ENCODE data around the gene SCN2B. TPM values are rescaled to one million over a fixed set of nuclear protein-coding genes. Genes with fewer than 3 reads are reported as not detected.

The SCN2B gene
- total RNA-seq, 2 experiments from 2014 or later = not detected

- Mint-ChIP-seq H3K36me3 (ENCODE audit: low read depth) (no peaks in the 10 kb centered on the region), H3K4me1 (ENCODE audit: low read depth) (no peaks in the 10 kb centered on the region), H3K9me3 (no peaks in the 10 kb centered on the region), H3K27me3 (peaks cover 32% of the 10 kb centered on the region), H3K27ac (no peak overlapping the region), H3K4me3 (no peak overlapping the region)
- H3K4me1 ChIP-seq (ENCODE audit: insufficient read depth, low read length) = no peaks in the 10 kb centered on the region
- no peak overlapping the region for H3K4me3 ChIP-seq (ENCODE audit: low read length)
- H3K9me3 ChIP-seq (ENCODE audit: control insufficient read depth in 1 of 2, insufficient read depth in 1 of 2, low read length in 2 of 2) = no peaks in the 10 kb centered on the region
- no peak for TF ChIP-seq CTCF (IDR thresholded peaks at IDR 0.05)
- H3K27me3 ChIP-seq (ENCODE audit: control insufficient read depth in 1 of 2, insufficient read depth in 2 of 2, low read length in 2 of 2) = peaks cover 7 to 10% of the 10 kb centered on the region in 2 experiments
- CTCF ChIA-PET = no interaction called here
- intact Hi-C loops (cut with DNase I, micrococcal nuclease) = no loop called here
- DNase-seq = no peak
- no peak overlapping the region for H3K27ac ChIP-seq (ENCODE audit: low read depth in 1 of 2, low read length in 2 of 2)
- no peak for ATAC-seq (ENCODE audit: poor library complexity)
- POLR2A ChIA-PET = no interaction called here
- H3K36me3 ChIP-seq (ENCODE audit: insufficient read depth, low read length) = no peaks in the 10 kb centered on the region
Observed at GRCh38 chr11:118163494-118163893, 12.9 kb downstream of the SCN2B start.

DNA sequence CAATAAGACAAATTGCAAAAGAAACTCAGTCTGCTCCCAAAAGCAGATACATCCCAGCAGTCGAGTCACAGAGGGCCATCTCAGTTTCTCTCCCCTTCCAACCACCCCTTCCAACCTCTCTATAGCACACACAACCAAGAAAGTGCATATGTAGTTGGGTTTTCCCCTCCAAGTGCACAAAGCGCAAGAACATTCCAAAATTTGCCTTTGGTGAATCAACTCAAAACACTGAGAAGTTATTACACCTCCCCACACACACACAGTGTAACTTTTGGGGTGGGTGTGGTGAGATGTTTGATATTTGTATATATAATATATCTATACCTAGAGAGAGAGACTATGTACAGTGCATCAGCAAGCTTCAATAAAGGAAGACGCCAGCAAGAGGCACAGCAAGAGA lies 13.6 kb downstream of the SCN2B start:
- ATAC-seq (ENCODE audit: poor library complexity) = no peak
- no peaks in the 10 kb centered on the region for H3K4me1 ChIP-seq (ENCODE audit: insufficient read depth, low read length)
- no peaks in the 10 kb centered on the region for H3K36me3 ChIP-seq (ENCODE audit: insufficient read depth, low read length)
- no peak for DNase-seq
- ChIA-PET POLR2A (no interaction called here), CTCF (no interaction called here)
- no peak overlapping the region for H3K27ac ChIP-seq (ENCODE audit: low read depth in 1 of 2, low read length in 2 of 2)
- no peak overlapping the region for H3K4me3 ChIP-seq (ENCODE audit: low read length)
- TF ChIP-seq CTCF (IDR thresholded peaks at IDR 0.05) = no peak
- Mint-ChIP-seq H3K27ac (no peak overlapping the region), H3K4me3 (no peak overlapping the region), H3K9me3 (no peaks in the 10 kb centered on the region), H3K27me3 (peaks cover 39% of the 10 kb centered on the region), H3K36me3 (ENCODE audit: low read depth) (no peaks in the 10 kb centered on the region), H3K4me1 (ENCODE audit: low read depth) (no peaks in the 10 kb centered on the region)
- H3K27me3 ChIP-seq (ENCODE audit: control insufficient read depth in 1 of 2, insufficient read depth in 2 of 2, low read length in 2 of 2) = peaks cover 10 to 16% of the 10 kb centered on the region in 2 experiments
- intact Hi-C loops (cut with DNase I, micrococcal nuclease) = no loop called here
- no peaks in the 10 kb centered on the region for H3K9me3 ChIP-seq (ENCODE audit: control insufficient read depth in 1 of 2, insufficient read depth in 1 of 2, low read length in 2 of 2)

DNA sequence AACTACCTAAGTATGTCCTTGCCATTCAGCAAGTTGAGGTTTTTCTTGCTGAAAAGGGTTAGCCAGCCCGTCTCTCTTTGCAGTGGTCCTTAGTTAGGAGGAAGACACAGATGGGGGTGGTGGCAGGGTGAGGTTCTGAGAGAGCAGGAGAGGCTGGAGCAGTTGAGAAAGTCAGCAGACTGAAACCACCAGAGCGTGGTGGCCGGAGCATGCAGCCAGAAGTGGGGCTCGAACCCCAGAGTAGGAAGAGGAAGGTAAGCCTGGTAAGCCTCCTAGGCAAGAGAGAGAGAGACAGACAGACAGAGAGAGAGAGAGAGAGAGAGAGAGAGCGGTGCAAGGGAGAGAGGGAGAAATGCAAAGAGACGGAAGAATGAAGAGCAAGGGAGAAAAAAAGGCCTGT lies 14.7 kb downstream of the SCN2B start:
- Mint-ChIP-seq H3K4me1 (ENCODE audit: low read depth) (peaks cover 5% of the 10 kb centered on the region), H3K4me3 (no peak overlapping the region)
- intact Hi-C loops (cut with DNase I, micrococcal nuclease) = no loop called here

More for the DNA sequence above, 14.7 kb downstream of the SCN2B start:
- peaks cover 49% of the 10 kb centered on the region for H3K27me3 Mint-ChIP-seq
- no peak overlapping the region for H3K27ac ChIP-seq (ENCODE audit: low read depth in 1 of 2, low read length in 2 of 2)
- H3K9me3 ChIP-seq (ENCODE audit: control insufficient read depth in 1 of 2, insufficient read depth in 1 of 2, low read length in 2 of 2) = no peaks in the 10 kb centered on the region
- POLR2A ChIA-PET = no interaction called here
- H3K27ac Mint-ChIP-seq = no peak overlapping the region
- H3K36me3 ChIP-seq (ENCODE audit: insufficient read depth, low read length) = no peaks in the 10 kb centered on the region
- CTCF ChIA-PET = no interaction called here
- no peak overlapping the region for H3K4me3 ChIP-seq (ENCODE audit: low read length)
- H3K36me3 Mint-ChIP-seq (ENCODE audit: low read depth) = no peaks in the 10 kb centered on the region
- H3K27me3 ChIP-seq (ENCODE audit: control insufficient read depth in 1 of 2, insufficient read depth in 2 of 2, low read length in 2 of 2) = peaks cover 21 to 27% of the 10 kb centered on the region in 2 experiments
- DNase-seq = no peak
- peaks cover 2% of the 10 kb centered on the region for H3K4me1 ChIP-seq (ENCODE audit: insufficient read depth, low read length)
- no peak for ATAC-seq (ENCODE audit: poor library complexity)
- H3K9me3 Mint-ChIP-seq = no peaks in the 10 kb centered on the region
- TF ChIP-seq CTCF (IDR thresholded peaks at IDR 0.05) = no peak
